B cell (primary cell): Measurements from ENCODE around the gene IL1RAP. TPM values are rescaled to one million over a fixed set of nuclear protein-coding genes. Genes with fewer than 3 reads are reported as not detected.

Experiments used
- ATAC-seq: fragments of 200-7000 bp; cut with Tn5 transposase; one replicate; pipeline ENCODE4 v1.10.0; 2021; ENCODE audit warnings: low read depth, mild to moderate bottlenecking, moderate number of reproducible peaks, moderate library complexity
- CTCF ChIA-PET: fragments of 350-600 bp; sonication (Branson Sonifier 250); formaldehyde crosslinking; loops from one replicate; lab custom pipeline; 2021; ENCODE audit warnings: antibody characterized with exemption, inconsistent platforms; lab: Charles Lee
- POLR2A ChIA-PET: fragments of 350-600 bp; sonication (Branson Sonifier 250); formaldehyde crosslinking; loops from one replicate; lab custom pipeline; 2021; ENCODE audit warnings: antibody characterized with exemption; lab: Charles Lee
- DNase-seq: peaks from one replicate; pipeline ENCODE4 v3.0.0; 2013
- H2AFZ ChIP-seq: 2 replicates; pipeline ENCODE4 v1.6.1; 2012; ENCODE audit warnings: mild to moderate bottlenecking, low read depth, low read length; ENCODE audit not compliant: insufficient read depth, poor library complexity, severe bottlenecking
- H3K27ac ChIP-seq, 2 donors: 1 replicate in 1 of 2; 2 replicates in 1 of 2; pipeline ENCODE4 v1.5.1; 2012 to 2013; ENCODE audit warnings: low read length in 2 of 2, mild to moderate bottlenecking in 2 of 2, moderate library complexity in 1 of 2
- H3K27me3 ChIP-seq, 4 experiments: fragments of 200-600 bp in 1 of 4; sonication (generic) in 1 of 4; replicated peaks in 1 of 4; 1 replicate in 2 of 4; 2 replicates in 2 of 4; pipeline versions ENCODE4 v1.6.1 to v1.7.0; 2013 to 2016; ENCODE audit warnings: low read length in 3 of 4, mild to moderate bottlenecking in 2 of 4, mixed read lengths in 1 of 4, moderate library complexity in 1 of 4; ENCODE audit not compliant: insufficient read depth in 4 of 4, control insufficient read depth in 3 of 4; ENCODE audit errors: control extremely low read depth in 1 of 4
- H3K36me3 ChIP-seq, 2 experiments: replicated peaks in 1 of 2; 1 replicate in 1 of 2; 2 replicates in 1 of 2; pipeline versions ENCODE4 v1.6.1 to v1.7.1; 2013; ENCODE audit warnings: low read length in 1 of 2; ENCODE audit not compliant: insufficient read depth in 2 of 2, control insufficient read depth in 1 of 2; ENCODE audit errors: control extremely low read depth in 1 of 2, extremely low read depth in 1 of 2
- H3K4me1 ChIP-seq, 2 donors: fragments of 200-600 bp in 1 of 2; sonication (generic) in 1 of 2; 1 replicate in 1 of 2; 2 replicates in 1 of 2; pipeline versions ENCODE4 v1.5.1 to v1.6.1; 2013 to 2017; ENCODE audit warnings: low read length in 2 of 2; ENCODE audit not compliant: control insufficient read depth in 2 of 2, insufficient read depth in 2 of 2
- H3K4me2 ChIP-seq: replicated peaks from 2 replicates; pipeline ENCODE3; 2012; ENCODE audit warnings: mild to moderate bottlenecking, low read depth, low read length; ENCODE audit not compliant: poor library complexity, severe bottlenecking
- H3K4me3 ChIP-seq, 5 experiments: fragments of 200-600 bp in 1 of 5; sonication (generic) in 1 of 5; 1 replicate in 3 of 5; 2 replicates in 2 of 5; pipeline versions ENCODE4 v1.5.1 to v1.7.0; 2011 to 2016; ENCODE audit warnings: low read length in 4 of 5, mild to moderate bottlenecking in 4 of 5, low read depth in 2 of 5, control low read depth in 1 of 5, moderate library complexity in 1 of 5; ENCODE audit not compliant: insufficient read depth in 1 of 5; ENCODE audit errors: control extremely low read depth in 1 of 5, extremely low read depth in 1 of 5
- H3K79me2 ChIP-seq: fragments of 200-600 bp; sonication (generic); one replicate; pipeline ENCODE4 v1.6.0; 2016; ENCODE audit warnings: low read length; ENCODE audit not compliant: control insufficient read depth, insufficient read depth
- H3K9ac ChIP-seq: fragments of 200-600 bp; sonication (generic); 2 replicates; pipeline ENCODE4 v1.6.1; 2017; ENCODE audit warnings: mild to moderate bottlenecking, low read length, moderate library complexity
- H3K9me3 ChIP-seq, 3 donors: one replicate each; pipeline versions ENCODE4 v1.6.1 to v1.7.1; 2013; ENCODE audit warnings: low read length in 2 of 3; ENCODE audit not compliant: control insufficient read depth in 2 of 3, insufficient read depth in 1 of 3; ENCODE audit errors: control extremely low read depth in 1 of 3
- H4K20me1 ChIP-seq: 2 replicates; pipeline ENCODE4 v1.6.0; 2012; ENCODE audit warnings: mild to moderate bottlenecking, low read length; ENCODE audit not compliant: insufficient read depth, control insufficient read depth, poor library complexity, severe bottlenecking
- H3K27ac Mint-ChIP-seq: one replicate; pipeline ENCODE4 v1.8.0; 2021; ENCODE audit warnings: mixed read lengths
- H3K27me3 Mint-ChIP-seq: one replicate; pipeline ENCODE4 v1.8.0; 2021; ENCODE audit warnings: mixed read lengths
- H3K4me1 Mint-ChIP-seq: one replicate; pipeline ENCODE4 v1.8.0; 2021; ENCODE audit warnings: mixed read lengths
- H3K4me3 Mint-ChIP-seq: one replicate; pipeline ENCODE4 v1.8.0; 2021; ENCODE audit warnings: mixed read lengths
- H3K9me3 Mint-ChIP-seq: one replicate; pipeline ENCODE4 v1.8.0; 2022; ENCODE audit warnings: mixed read lengths; ENCODE audit not compliant: insufficient read depth
- CTCF ChIP-seq: fragments of 200-600 bp; IDR thresholded peaks from one replicate; pipeline ENCODE4 v1.8.0; 2022; ENCODE audit warnings: antibody characterized with exemption, mild to moderate bottlenecking
- EZH2 ChIP-seq: IDR thresholded peaks from 2 replicates; pipeline ENCODE4 v1.6.1; 2012; ENCODE audit warnings: borderline replicate concordance, low read depth, mild to moderate bottlenecking, moderate library complexity, low read length; ENCODE audit not compliant: insufficient read depth, poor library complexity, severe bottlenecking
- WGBS: methylation state at CpG from one replicate; pipeline ENCODE4 v1.1.5; 2013; ENCODE audit warnings: missing lambda C conversion rate; ENCODE audit not compliant: insufficient coverage; 5-methylcytosine and 5-hydroxymethylcytosine counted together
- intact Hi-C: fragments of 100-400 bp; cut with micrococcal nuclease; formaldehyde crosslinking; loops from one replicate; pipeline ENCODE4 v1.10.0; 2022
- polyA plus RNA-seq: library from polyadenylated mRNA; depleted of rRNA; stranded (reverse); fragments of >200 nt; gene quantifications from 2 replicates; pipeline ENCODE4 v1.2.3, GENCODE V29; 2012
- total RNA-seq, 2 donors: library from RNA; stranded (reverse); fragments of 120-200 nt in 1 of 2; gene quantifications; 1 replicate in 1 of 2; 2 replicates in 1 of 2; pipeline versions ENCODE4 v1.2.3 to v1.2.4, GENCODE V29; 2013 to 2022

IL1RAP gene
- total and polyA plus RNA-seq, 2 donors (not counting 1 experiment from before 2014, with no cell fraction given) = 2.3 to 11.5 TPM

- Histone ChIP-seq H3K4me3 (no peak overlapping the region), H3K79me2 (no peaks in the 10 kb centered on the region), H3K4me1 (no peaks in the 10 kb centered on the region), H3K36me3 (peaks cover 5 to 12% of the 10 kb centered on the region in 2 experiments), H4K20me1 (no peaks in the 10 kb centered on the region), H3K9me3 (no peaks in the 10 kb centered on the region), H3K27me3 (no peaks in the 10 kb centered on the region), H3K4me2 (no peak overlapping the region), H2AFZ (no peak overlapping the region), H3K9ac (no peak overlapping the region), H3K27ac (no peak overlapping the region)
- DNase-seq (no peak), ATAC-seq (no peak)
- WGBS = 51% methylated on average over 3 of the region's 4 CpGs
- TF ChIP-seq EZH2 (no peak), CTCF (no peak)
- H3K9me3 Mint-ChIP-seq = peaks cover 3% of the 10 kb centered on the region
- CTCF ChIA-PET = no interaction called here
- no peak overlapping the region for H3K27ac Mint-ChIP-seq
- H3K4me3 Mint-ChIP-seq = no peak overlapping the region
- H3K27me3 Mint-ChIP-seq = no peaks in the 10 kb centered on the region
- POLR2A ChIA-PET = no interaction called here
- intact Hi-C loops = no loop called here
- H3K4me1 Mint-ChIP-seq = no peaks in the 10 kb centered on the region
Observed at GRCh38 chr3:190605385-190605784, 91.5 kb downstream of the IL1RAP start.

GRCh38 chr3:190606596-190606995 is 92.7 kb downstream of the IL1RAP start:
- no peak overlapping the region for H3K9ac ChIP-seq
- no peak overlapping the region for H2AFZ ChIP-seq
- POLR2A ChIA-PET = no interaction called here
- no peak overlapping the region for H3K4me3 Mint-ChIP-seq
- peaks cover 3% of the 10 kb centered on the region for H3K9me3 Mint-ChIP-seq
- no peak overlapping the region for H3K4me3 ChIP-seq
- DNase-seq = no peak
- WGBS = no CpG with 5 or more reads among the region's 3 CpGs
- H3K27ac Mint-ChIP-seq = no peak overlapping the region
- intact Hi-C loops = no loop called here
- peaks cover 5 to 12% of the 10 kb centered on the region in 2 experiments for H3K36me3 ChIP-seq
- no peaks in the 10 kb centered on the region for H3K79me2 ChIP-seq
- TF ChIP-seq CTCF = no peak
- CTCF ChIA-PET = no interaction called here
- no peaks in the 10 kb centered on the region for H3K4me1 Mint-ChIP-seq
- ATAC-seq = no peak
- H3K27me3 ChIP-seq = no peaks in the 10 kb centered on the region
- H3K4me2 ChIP-seq = no peak overlapping the region
- no peaks in the 10 kb centered on the region for H4K20me1 ChIP-seq
- no peak overlapping the region for H3K27ac ChIP-seq
- H3K9me3 ChIP-seq = no peaks in the 10 kb centered on the region
- no peaks in the 10 kb centered on the region for H3K4me1 ChIP-seq
- H3K27me3 Mint-ChIP-seq = no peaks in the 10 kb centered on the region
